ENCODE results near the gene TOMM6.

DNA sequence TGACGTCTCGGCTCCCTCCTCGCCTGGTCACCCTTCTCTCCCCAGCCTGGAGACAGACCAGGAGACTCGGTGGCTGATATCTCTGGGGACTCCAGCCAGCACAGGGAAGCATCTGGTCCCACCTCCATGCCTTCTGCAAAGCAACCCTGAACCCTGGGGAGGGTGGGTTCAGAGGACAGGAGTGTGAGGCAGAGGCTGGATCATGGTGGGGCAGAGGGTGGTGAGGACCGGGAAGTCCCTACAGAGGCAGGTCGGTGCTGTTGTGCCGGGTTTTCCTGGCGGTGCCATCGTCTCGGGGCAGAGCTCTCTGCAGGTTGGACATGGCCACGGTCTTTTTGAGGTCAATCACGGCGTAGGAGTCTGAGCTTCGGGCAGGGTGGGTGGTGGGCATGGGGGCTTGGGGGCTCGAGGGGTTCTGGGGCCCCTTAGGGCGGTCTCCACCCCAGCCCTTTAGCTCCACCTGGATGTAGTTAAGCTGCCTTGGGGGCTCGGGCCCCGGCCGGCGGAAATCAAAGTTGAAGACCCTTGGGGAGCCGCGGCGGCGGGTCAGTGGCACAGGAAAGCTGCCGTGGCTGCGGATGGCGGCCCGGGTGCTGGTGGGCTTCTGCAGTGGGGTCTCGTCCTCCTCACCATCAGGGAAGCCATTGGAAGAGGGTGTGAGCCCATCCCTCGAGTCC lies 17.0 kb upstream of the TOMM6 start:
- TF ChIP-seq, protein P1, sequence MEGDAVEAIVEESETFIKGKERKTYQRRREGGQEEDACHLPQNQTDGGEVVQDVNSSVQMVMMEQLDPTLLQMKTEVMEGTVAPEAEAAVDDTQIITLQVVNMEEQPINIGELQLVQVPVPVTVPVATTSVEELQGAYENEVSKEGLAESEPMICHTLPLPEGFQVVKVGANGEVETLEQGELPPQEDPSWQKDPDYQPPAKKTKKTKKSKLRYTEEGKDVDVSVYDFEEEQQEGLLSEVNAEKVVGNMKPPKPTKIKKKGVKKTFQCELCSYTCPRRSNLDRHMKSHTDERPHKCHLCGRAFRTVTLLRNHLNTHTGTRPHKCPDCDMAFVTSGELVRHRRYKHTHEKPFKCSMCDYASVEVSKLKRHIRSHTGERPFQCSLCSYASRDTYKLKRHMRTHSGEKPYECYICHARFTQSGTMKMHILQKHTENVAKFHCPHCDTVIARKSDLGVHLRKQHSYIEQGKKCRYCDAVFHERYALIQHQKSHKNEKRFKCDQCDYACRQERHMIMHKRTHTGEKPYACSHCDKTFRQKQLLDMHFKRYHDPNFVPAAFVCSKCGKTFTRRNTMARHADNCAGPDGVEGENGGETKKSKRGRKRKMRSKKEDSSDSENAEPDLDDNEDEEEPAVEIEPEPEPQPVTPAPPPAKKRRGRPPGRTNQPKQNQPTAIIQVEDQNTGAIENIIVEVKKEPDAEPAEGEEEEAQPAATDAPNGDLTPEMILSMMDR (conservative IDR thresholded peaks at IDR 0.05; ENCODE audit: low read length), result no peak
- no peak for TF ChIP-seq EZH2phosphoT487 (IDR thresholded peaks at IDR 0.05; ENCODE audit: borderline replicate concordance, low read depth, low read length)

Measured in OCI-LY7 (cell line).